ENCODE data around the gene COA1. TPM values are rescaled to one million over a fixed set of nuclear protein-coding genes. Genes with fewer than 3 reads are reported as not detected.

COA1 gene
- total RNA-seq, 1 donor from 2014 or later: 102 TPM

- Mint-ChIP-seq H3K27ac (ENCODE audit: unreplicated experiment) (no peak overlapping the region), H3K4me1 (peaks cover 31% of the 10 kb centered on the region), H3K9me3 (no peaks in the 10 kb centered on the region), H3K36me3 (ENCODE audit: low read depth) (peaks cover 9% of the 10 kb centered on the region), H3K4me3 (peak overlapping the region; percentile 98), H3K27me3 (ENCODE audit: low read depth) (peaks cover 11% of the 10 kb centered on the region)
- TF ChIP-seq CTCF (conservative IDR thresholded peaks at IDR 0.05): no peak
- no peak for DNase-seq (ENCODE audit: low read depth, low spot score)
These were observed 2.3 kb downstream of the COA1 start for GRCh38 chr7:43727003-43727402.

GRCh38 chr7:43726466-43726865, 2.9 kb downstream of the COA1 start:
- TF ChIP-seq CTCF (conservative IDR thresholded peaks at IDR 0.05): no peak
- Mint-ChIP-seq H3K36me3 (ENCODE audit: low read depth) (peaks cover 9% of the 10 kb centered on the region), H3K4me1 (peaks cover 31% of the 10 kb centered on the region), H3K27me3 (ENCODE audit: low read depth) (peaks cover 6% of the 10 kb centered on the region), H3K4me3 (peak overlapping the region; percentile 98), H3K9me3 (no peaks in the 10 kb centered on the region), H3K27ac (ENCODE audit: unreplicated experiment) (no peak overlapping the region)
- DNase-seq (ENCODE audit: low read depth, low spot score): no peak

- H3K9me3 Mint-ChIP-seq: no peaks in the 10 kb centered on the region
- H3K4me3 Mint-ChIP-seq: no peak overlapping the region
- H3K27me3 Mint-ChIP-seq (ENCODE audit: low read depth): no peaks in the 10 kb centered on the region
- peaks cover 9% of the 10 kb centered on the region for H3K36me3 Mint-ChIP-seq (ENCODE audit: low read depth)
- no peak for TF ChIP-seq CTCF (conservative IDR thresholded peaks at IDR 0.05)
- no peak for DNase-seq (ENCODE audit: low read depth, low spot score)
- peaks cover 29% of the 10 kb centered on the region for H3K4me1 Mint-ChIP-seq
- no peak overlapping the region for H3K27ac Mint-ChIP-seq (ENCODE audit: unreplicated experiment)
These were observed 4.1 kb downstream of the COA1 start for GRCh38 chr7:43725251-43725650.

DNA sequence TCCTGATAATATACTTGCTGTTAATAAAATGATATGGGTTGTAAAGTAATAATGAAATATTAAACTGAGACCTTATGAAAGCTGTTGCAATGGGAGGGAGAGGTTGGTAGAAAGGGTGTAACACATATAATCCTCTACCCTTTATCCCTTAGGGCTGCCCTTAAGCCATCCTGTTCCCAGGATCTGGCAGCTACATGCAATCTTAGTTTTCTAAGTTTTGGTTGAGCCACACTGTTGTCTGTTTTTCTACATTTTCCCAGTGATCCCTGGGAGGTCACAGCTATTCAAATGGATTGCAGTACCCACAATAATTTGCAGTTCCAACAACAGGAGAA, 6.3 kb downstream of the COA1 start:
- no peak overlapping the region for H3K27ac Mint-ChIP-seq (ENCODE audit: unreplicated experiment)
- H3K9me3 Mint-ChIP-seq: no peaks in the 10 kb centered on the region
- DNase-seq (ENCODE audit: low read depth, low spot score): no peak
- no peak overlapping the region for H3K4me3 Mint-ChIP-seq
- H3K27me3 Mint-ChIP-seq (ENCODE audit: low read depth): no peaks in the 10 kb centered on the region
- peaks cover 22% of the 10 kb centered on the region for H3K4me1 Mint-ChIP-seq
- peaks cover 9% of the 10 kb centered on the region for H3K36me3 Mint-ChIP-seq (ENCODE audit: low read depth)
- no peak for TF ChIP-seq CTCF (conservative IDR thresholded peaks at IDR 0.05)

GRCh38 chr7:43721193-43721806, 8.0 kb downstream of the COA1 start:
- Mint-ChIP-seq H3K9me3 (peaks cover 2% of the 10 kb centered on the region), H3K4me3 (peak overlapping the region; percentile 47), H3K27ac (ENCODE audit: unreplicated experiment) (no peak overlapping the region), H3K27me3 (ENCODE audit: low read depth) (no peaks in the 10 kb centered on the region), H3K36me3 (ENCODE audit: low read depth) (peaks cover 9% of the 10 kb centered on the region), H3K4me1 (peaks cover 8% of the 10 kb centered on the region)
- no peak for DNase-seq (ENCODE audit: low read depth, low spot score)
- TF ChIP-seq CTCF (conservative IDR thresholded peaks at IDR 0.05): peak; percentile 80

Data from neural crest cell (in vitro differentiated cells).